T-helper 1 cell treated with Interleukin-12 subunit alpha and Interleukin-12 subunit beta and Interleukin-4 antibody, amounts not matched to agents 30 μg/mL and 1 μg/mL, for 36 hours (primary cell): ENCODE data around the gene RGS14.

Source experiments
- H3K27ac Mint-ChIP-seq: one replicate; pipeline ENCODE4 v1.8.0; 2021; ENCODE audit warnings: mild to moderate bottlenecking, mixed read lengths
- H3K27me3 Mint-ChIP-seq: one replicate; pipeline ENCODE4 v1.8.0; 2021; ENCODE audit warnings: low read depth, mixed read lengths
- H3K36me3 Mint-ChIP-seq: one replicate; pipeline ENCODE4 v1.8.0; 2021; ENCODE audit warnings: low read depth, mixed read lengths
- H3K4me1 Mint-ChIP-seq: one replicate; pipeline ENCODE4 v1.8.0; 2021; ENCODE audit warnings: low read depth, mixed read lengths
- H3K4me3 Mint-ChIP-seq: one replicate; pipeline ENCODE4 v1.8.0; 2021; ENCODE audit warnings: mild to moderate bottlenecking, moderate library complexity, mixed read lengths
- H3K9me3 Mint-ChIP-seq: one replicate; pipeline ENCODE4 v1.8.0; 2021; ENCODE audit warnings: mixed read lengths

Gene RGS14

GRCh38 chr5:177357459-177358351, at the start of gene RGS14:
Gene RGS14, plus strand, starts transcription at chr5:177357924. Its CDS starts 101 bp downstream, at chr5:177358025.
- Mint-ChIP-seq H3K36me3 (peaks cover 32% of the 10 kb centered on the region), H3K9me3 (peaks cover 14% of the 10 kb centered on the region), H3K27ac (peak within 1 kb of the TSS; percentile 87), H3K4me1 (peaks cover 53% of the 10 kb centered on the region), H3K27me3 (no peaks in the 10 kb centered on the region), H3K4me3 (peak within 1 kb of the TSS; percentile 93)

- Mint-ChIP-seq H3K27ac (no peak overlapping the region), H3K4me3 (peak overlapping the region; percentile 18), H3K9me3 (no peaks in the 10 kb centered on the region), H3K36me3 (peaks cover 38% of the 10 kb centered on the region), H3K4me1 (peaks cover 56% of the 10 kb centered on the region), H3K27me3 (no peaks in the 10 kb centered on the region)
Observed at GRCh38 chr5:177308740-177309139, 49.0 kb upstream of the RGS14 start.

- no peaks in the 10 kb centered on the region for H3K9me3 Mint-ChIP-seq
- peak overlapping the region; percentile 27 for H3K27ac Mint-ChIP-seq
- H3K27me3 Mint-ChIP-seq, result no peaks in the 10 kb centered on the region
- H3K4me3 Mint-ChIP-seq, result peak overlapping the region; percentile 75
- H3K4me1 Mint-ChIP-seq, result peaks cover 57% of the 10 kb centered on the region
- peaks cover 33% of the 10 kb centered on the region for H3K36me3 Mint-ChIP-seq
Observed at GRCh38 chr5:177309351-177310191, 48.2 kb upstream of the RGS14 start.

GRCh38 chr5:177310332-177310731, 47.4 kb upstream of the RGS14 start:
- Mint-ChIP-seq H3K4me3 (peak overlapping the region; percentile 90), H3K27me3 (no peaks in the 10 kb centered on the region), H3K36me3 (peaks cover 25% of the 10 kb centered on the region), H3K4me1 (peaks cover 50% of the 10 kb centered on the region), H3K27ac (no peak overlapping the region), H3K9me3 (no peaks in the 10 kb centered on the region)

- peaks cover 21% of the 10 kb centered on the region for H3K36me3 Mint-ChIP-seq
- H3K27ac Mint-ChIP-seq, result peak overlapping the region; percentile 95
- H3K9me3 Mint-ChIP-seq, result no peaks in the 10 kb centered on the region
- no peaks in the 10 kb centered on the region for H3K27me3 Mint-ChIP-seq
- peak overlapping the region; percentile 90 for H3K4me3 Mint-ChIP-seq
- peaks cover 44% of the 10 kb centered on the region for H3K4me1 Mint-ChIP-seq
Observed at GRCh38 chr5:177310757-177311391, 46.9 kb upstream of the RGS14 start.

- Mint-ChIP-seq H3K4me1 (peaks cover 43% of the 10 kb centered on the region), H3K4me3 (peak overlapping the region; percentile 87), H3K36me3 (peaks cover 17% of the 10 kb centered on the region), H3K27me3 (no peaks in the 10 kb centered on the region), H3K9me3 (no peaks in the 10 kb centered on the region), H3K27ac (no peak overlapping the region)
Observed at GRCh38 chr5:177311392-177311722, 46.4 kb upstream of the RGS14 start.

- Mint-ChIP-seq H3K36me3 (peaks cover 11% of the 10 kb centered on the region), H3K27ac (peak within 1 kb of the TSS; percentile 95), H3K9me3 (no peaks in the 10 kb centered on the region), H3K4me1 (peaks cover 37% of the 10 kb centered on the region), H3K27me3 (no peaks in the 10 kb centered on the region), H3K4me3 (peak within 1 kb of the TSS; percentile 90)
Observed at GRCh38 chr5:177311723-177312648, 45.7 kb upstream of the RGS14 start, which contains the start of gene MXD3. Gene MXD3, minus strand, starts transcription at chr5:177311898. Its CDS starts 68 bp downstream, at chr5:177311830.

- Mint-ChIP-seq H3K9me3 (no peaks in the 10 kb centered on the region), H3K27me3 (no peaks in the 10 kb centered on the region), H3K27ac (peak overlapping the region; percentile 84), H3K36me3 (peaks cover 10% of the 10 kb centered on the region), H3K4me1 (peaks cover 39% of the 10 kb centered on the region), H3K4me3 (peak overlapping the region; percentile 87)
Observed at GRCh38 chr5:177312649-177313181, 45.0 kb upstream of the RGS14 start.

- Mint-ChIP-seq H3K36me3 (peaks cover 10% of the 10 kb centered on the region), H3K27ac (no peak overlapping the region), H3K9me3 (no peaks in the 10 kb centered on the region), H3K4me1 (peaks cover 45% of the 10 kb centered on the region), H3K27me3 (no peaks in the 10 kb centered on the region), H3K4me3 (peak overlapping the region; percentile 46)
Observed at GRCh38 chr5:177313561-177314259, 44.0 kb upstream of the RGS14 start.

- Mint-ChIP-seq H3K4me1 (peaks cover 37% of the 10 kb centered on the region), H3K36me3 (peaks cover 11% of the 10 kb centered on the region), H3K9me3 (peaks cover 5% of the 10 kb centered on the region), H3K27ac (no peak overlapping the region), H3K27me3 (no peaks in the 10 kb centered on the region), H3K4me3 (no peak overlapping the region)
Observed at GRCh38 chr5:177314376-177315342, 43.1 kb upstream of the RGS14 start.

- H3K36me3 Mint-ChIP-seq, result peaks cover 10% of the 10 kb centered on the region
- H3K4me3 Mint-ChIP-seq, result no peak overlapping the region
- H3K27ac Mint-ChIP-seq, result no peak overlapping the region
- H3K27me3 Mint-ChIP-seq, result no peaks in the 10 kb centered on the region
- peaks cover 32% of the 10 kb centered on the region for H3K4me1 Mint-ChIP-seq
- H3K9me3 Mint-ChIP-seq, result peaks cover 7% of the 10 kb centered on the region
Observed at GRCh38 chr5:177315411-177315810, 42.3 kb upstream of the RGS14 start.

- Mint-ChIP-seq H3K4me1 (peaks cover 28% of the 10 kb centered on the region), H3K36me3 (peaks cover 6% of the 10 kb centered on the region), H3K4me3 (peak overlapping the region; percentile 30), H3K27me3 (no peaks in the 10 kb centered on the region), H3K9me3 (peaks cover 7% of the 10 kb centered on the region), H3K27ac (no peak overlapping the region)
Observed at GRCh38 chr5:177316005-177316404, 41.7 kb upstream of the RGS14 start.
